Endometrial microvascular endothelial cells (primary cell): ENCODE measurements around the gene MYO5B. TPM values are rescaled to one million over a fixed set of nuclear protein-coding genes. Genes with fewer than 3 reads are reported as not detected.
"Not testable (repeated sequence)": the region's sequence is repeated elsewhere in the genome, so short reads cannot be mapped to it uniquely, and the experiment has no call there.

Source experiments
- in situ Hi-C: cut with HindIII; loops from 2 replicates; pipeline ENCODE4 v1.10.0; 2017; ENCODE audit warnings: low sequenced_read_pairs, low pct_unique_long_range_greater_than_20kb; ENCODE audit errors: inconsistent ontology term
- total RNA-seq: library from RNA; depleted of rRNA; stranded (reverse); fragments of >200 nt; gene quantifications from one replicate; pipeline ENCODE4 v1.2.3, GENCODE V29; 2015; ENCODE audit errors: inconsistent ontology term

The MYO5B gene
- total RNA-seq, 1 donor from 2014 or later, result 1.3 TPM

DNA sequence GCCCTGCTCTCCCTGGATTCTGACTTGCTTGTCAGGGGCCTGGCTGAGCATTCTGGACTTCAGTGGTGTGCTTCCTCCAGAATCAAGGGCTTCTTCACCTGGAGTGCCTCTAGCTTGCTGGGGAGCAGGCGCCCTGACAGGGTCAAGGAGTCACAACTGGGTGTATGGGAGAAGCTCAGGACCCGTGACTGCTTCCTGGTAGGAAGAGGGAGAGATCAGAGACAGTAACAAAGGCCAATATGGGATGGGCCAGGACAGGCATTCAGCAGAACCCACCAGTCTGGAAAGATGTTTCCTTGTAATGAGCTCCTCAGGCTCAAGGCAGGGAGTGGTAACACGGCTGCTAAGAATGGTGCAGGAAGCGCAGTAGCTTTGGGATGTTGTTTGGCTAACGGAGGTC, 277.2 kb downstream of the MYO5B start:
- in situ Hi-C loops, result no loop called here

DNA sequence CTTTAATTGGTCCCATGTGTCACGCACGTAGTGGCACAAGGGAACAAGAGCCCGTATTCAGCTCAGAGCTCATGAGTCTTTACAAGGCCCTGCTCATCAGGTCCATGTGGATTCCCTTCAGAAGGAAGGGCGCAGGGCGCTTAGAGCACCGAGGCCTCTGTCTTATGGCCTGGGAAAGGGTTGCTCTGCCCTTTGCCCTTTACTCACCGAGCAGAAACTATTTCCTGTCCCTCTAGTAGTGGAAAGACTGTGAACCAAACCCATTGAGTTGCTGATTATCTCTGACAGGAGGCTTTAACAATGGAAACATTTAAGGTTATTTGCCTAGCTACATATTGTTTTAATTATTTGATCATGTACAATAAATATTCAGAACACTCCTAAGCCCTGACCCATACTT, 279.6 kb downstream of the MYO5B start:
- in situ Hi-C loops, result no loop called here

DNA sequence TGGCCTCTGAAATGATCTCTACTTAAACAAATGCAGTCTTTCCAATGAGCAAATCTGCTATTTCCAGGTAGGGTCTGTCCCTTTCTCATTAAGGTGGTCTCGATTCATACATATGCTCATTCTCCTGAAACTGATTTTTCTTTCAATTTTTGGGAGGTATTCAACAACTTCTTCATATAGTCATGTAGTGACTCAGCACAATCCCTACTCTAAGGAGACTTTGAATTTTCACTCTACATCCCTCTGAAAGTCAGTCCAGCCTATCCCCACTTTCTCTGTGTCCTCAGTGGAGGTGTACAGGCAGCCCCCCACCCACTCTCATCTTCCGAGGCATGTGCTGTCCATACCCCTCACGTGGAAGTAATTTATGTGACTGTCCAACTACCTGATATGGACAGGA, 281.7 kb downstream of the MYO5B start:
- in situ Hi-C loops, result no loop called here

DNA sequence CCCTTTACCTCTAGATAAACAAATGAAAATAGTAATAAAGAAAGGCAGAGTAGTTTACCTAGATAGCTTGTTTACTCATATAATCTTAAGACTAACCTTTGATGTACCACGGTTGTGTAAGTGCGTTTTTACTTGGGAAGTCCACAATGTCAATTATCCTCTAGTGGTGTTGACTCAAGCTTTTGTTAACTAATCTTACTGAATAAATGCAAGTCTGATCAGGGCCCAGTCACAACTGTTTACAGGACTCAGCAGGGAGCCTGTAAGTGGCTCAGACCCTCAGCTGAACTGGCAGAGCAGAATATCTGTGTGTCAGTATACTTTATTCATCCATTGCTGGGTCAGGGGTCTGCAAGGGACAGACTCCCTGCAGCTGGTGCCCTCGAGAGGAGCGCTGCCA, 283.5 kb downstream of the MYO5B start:
- in situ Hi-C loops, result no loop called here

DNA sequence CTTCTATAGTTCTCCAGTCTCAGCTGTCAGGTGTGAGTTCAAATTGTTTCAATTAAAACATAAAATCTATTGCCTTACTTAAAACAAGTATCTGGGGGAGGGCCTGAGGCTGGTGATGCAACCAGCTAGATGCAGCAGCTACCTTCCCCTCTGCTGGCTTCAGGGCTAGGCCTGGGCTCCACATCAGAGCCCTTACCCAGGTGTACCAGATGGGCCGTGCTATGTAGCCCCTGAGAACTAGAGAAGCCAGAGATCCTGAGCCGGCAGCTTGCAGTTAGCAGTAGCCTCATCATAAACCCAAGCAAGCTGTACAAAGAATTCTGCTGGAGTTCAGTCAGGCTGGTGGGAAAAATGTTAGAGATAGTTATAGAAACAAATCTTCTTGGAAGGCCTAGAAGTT, 284.0 kb downstream of the MYO5B start:
- in situ Hi-C loops, result no loop called here

DNA sequence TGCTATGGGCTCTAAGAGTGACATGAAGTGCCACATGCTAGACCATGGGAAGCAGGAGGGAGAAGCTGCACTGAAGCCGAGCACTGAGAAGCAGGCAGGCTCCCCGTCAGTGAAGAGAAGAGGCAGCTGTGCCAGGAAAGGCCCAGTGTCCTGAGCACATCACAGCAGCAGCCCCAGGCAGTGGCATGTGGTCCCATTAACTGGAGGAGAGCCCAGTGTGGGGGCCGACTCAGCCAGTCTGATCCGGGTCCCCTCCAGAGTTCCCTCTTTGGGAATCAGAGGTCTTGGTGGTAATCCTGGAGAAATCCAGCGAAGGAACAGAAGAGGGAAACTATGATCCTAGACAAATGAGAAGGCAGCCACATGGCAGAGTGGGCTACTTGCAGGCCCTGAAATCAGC, 284.9 kb downstream of the MYO5B start:
- in situ Hi-C loops, result no loop called here

DNA sequence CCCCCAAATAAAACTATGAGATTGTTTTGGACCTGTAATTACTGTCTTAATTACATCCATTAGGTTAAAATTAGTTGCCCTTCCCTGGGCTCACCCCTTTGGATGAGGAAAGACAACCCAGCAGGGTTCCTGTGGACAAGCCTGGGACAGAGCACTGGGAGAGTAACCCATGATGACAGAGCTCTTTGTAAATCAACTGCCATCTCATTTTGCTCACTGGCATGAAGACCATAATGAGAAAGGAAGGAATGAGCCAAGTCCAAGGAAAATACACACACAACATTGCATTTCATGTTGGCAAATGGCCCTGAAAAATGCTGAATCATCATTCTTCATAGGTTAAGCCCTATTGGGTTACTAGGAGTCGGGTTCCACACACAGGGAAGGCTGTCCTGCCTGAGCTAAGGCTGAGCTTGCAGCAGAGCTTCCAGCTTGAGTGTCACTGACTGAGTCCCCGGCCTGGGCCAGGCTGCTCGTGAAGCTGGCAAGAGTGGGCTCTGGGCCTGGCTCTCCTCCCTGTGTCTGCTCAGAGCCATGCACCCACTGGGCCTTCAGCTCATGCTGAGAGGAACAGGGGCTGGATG, 287.5 kb downstream of the MYO5B start:
- in situ Hi-C loops, result no loop called here

DNA sequence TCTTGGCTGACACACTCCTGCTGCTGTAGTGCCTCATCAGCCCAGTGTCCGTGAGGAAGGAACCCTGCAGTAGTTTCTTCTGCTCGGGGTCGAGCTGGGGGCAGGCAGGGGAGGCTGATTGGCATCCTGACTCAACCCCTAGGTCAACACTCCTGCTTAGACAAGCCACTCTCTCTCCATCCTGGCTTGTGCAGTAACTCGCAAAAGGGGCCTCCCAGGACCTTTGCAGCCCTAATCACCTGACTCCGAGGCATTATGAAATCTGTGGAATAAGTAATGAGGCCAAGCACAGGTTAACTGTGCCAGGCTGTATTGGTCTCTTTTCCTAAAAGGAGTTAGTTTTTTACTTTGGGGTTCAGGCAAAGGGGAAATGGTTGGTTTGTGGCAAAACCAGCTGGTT, 289.2 kb downstream of the MYO5B start:
- in situ Hi-C loops, result no loop called here

DNA sequence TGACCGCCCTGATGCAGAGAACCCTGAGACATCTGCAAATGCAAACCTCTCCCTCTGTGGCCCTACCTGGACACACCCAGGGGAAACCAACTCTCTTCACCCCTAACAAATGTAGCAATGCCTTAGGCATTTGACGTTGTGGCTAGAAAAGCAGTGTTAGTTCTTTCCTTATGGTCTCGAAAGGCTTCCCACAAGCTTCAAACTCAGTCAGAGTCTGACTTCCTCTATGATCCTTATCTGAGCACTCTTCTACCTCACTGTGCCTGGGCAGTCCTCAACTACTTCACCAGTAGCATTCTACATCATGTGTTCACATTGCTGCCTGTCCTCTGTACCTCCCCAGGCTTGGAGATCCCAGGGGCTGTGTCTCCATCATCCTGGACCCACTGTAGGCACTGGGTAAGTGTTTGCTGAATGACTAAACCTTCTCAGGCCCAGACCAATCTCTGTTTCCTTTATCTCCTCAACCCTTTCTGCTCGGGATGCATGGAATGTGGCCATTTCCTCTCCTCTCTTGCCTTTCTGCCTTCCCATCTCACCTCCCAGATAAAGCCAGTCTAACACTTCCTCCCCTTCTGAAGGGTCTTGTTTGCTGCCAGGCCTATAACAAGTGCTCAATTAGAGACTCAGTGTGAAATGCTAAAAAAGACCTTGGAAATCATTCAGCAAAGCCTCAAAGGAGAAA, 289.9 kb downstream of the MYO5B start:
- in situ Hi-C loops, result no loop called here

DNA sequence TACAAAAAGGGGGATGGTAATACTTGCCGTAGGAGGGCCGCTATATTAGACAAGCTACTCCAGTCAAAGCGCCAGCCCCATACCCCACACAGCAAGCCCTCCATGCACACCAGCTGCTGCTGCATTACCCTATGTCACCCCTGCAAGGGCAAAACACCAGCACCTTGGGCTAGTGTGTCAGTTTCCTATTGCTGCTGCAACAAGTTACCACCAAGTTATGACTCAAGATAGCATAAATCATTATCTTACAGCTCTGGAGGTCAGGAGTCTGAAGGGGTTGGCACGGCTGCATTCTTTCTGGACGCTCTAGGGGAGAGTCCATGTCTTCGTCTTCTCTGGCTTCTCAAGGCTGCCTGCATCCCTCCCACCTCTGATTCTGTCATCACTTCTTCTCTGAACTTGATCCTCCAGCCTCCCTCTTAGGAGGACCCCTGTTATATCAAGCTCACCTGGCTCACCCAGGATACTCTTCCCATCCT, 293.0 kb downstream of the MYO5B start:
- in situ Hi-C loops, result no loop called here

DNA sequence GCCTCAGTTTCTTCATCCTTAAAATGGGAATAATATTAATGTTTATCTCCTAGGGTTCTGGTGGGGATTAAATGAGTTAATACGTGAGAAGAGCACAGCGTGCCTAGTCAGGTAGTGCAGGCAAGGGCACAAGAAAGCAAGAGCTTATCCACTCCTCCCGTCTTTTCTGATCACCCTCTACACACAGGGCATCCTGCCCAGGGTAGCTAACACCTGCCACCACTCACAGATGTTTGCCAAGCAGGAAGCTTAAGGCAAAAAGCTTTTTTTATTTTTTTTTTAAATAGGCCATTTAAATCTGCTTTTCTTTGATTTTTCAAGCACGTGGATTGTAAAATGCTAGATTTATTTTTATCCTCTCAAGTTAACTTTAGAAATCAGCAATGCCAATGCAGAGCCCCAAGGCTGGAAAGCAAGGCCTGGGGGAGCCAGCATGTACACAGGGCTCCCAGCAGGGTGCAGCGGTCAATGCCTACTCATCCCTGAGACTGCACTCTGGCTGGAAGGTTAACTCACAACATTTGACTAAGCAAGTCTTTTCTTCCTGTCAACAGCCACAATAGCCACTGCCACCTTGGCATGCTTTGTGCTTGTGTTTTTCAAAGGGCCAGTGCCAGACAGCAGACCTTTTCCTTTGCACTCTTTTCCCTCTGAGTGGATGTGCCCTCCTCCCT, 295.2 kb downstream of the MYO5B start:
- in situ Hi-C loops, result no loop called here

DNA sequence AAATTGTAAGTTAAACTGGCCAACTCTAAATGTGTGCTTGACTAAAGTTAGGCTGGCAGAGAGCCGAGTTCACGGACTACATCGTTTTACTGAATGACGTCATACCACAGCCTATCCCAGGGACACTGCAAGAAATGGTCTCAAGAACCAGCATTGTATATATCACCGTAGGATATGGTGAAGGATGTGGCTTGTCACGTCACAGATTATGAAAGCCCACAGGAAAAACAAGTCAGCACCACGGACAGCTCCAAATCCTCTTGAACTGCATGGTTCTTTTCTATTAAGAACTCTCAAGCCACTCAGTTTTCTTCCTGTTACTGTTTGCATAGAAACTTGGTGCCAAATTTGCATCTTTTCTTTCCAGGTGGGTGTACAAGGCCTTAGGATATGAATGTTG, 296.5 kb downstream of the MYO5B start:
- in situ Hi-C loops, result no loop called here

DNA sequence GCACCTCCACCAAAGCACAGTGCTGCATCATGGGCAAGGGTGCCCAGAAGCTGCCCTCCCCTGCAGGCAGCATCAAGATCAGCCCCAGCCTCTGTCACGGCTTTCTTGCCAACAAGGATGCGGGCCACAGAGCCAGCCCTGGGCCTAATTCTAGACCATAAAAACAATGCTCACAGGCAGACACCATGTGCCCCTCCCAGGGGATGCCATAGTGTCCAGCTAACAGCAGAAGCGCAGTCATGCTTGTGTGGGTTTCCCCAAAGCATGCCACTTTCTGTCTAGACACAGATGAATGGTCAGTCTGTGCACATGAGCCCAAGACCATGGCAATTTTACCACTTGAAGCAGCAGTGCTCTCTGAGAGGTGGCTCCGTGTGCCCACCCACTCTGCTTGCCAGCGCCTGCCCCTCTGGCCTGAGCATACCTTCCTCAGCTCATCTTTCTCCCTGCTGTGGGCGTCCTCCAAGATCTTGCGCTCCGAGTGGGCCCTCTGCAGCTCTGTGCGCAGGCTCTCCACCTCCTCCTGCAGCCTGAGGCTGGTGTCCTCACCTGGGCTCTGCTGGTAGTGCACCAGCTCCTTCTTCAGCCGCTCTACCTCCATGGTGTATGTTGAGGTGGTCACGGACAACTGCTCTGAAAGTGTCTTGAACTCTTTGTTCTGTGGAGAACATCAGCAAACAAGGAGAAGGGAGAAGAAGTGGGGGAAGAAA, 300.3 kb downstream of the MYO5B start:
- in situ Hi-C loops, result no loop called here

DNA sequence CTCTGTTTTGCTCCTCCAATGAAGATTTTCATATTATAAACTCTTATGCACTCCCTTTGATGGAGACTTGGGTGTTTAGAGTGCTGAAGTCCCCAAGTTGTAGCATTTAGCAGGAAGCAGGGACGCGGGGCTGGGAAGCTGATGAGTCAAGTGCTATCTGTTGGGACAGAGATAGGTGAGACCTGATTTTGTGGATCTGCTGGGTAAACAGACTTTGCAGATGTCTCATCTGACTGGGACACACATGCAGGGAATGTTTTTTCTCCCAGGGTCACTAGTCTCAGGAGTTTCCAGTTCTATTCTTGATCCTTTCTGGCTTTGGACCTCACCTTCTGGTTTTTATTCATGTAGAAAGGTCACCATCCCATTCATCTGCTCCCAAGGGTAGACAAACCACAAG, 301.9 kb downstream of the MYO5B start:
- in situ Hi-C loops, result no loop called here

DNA sequence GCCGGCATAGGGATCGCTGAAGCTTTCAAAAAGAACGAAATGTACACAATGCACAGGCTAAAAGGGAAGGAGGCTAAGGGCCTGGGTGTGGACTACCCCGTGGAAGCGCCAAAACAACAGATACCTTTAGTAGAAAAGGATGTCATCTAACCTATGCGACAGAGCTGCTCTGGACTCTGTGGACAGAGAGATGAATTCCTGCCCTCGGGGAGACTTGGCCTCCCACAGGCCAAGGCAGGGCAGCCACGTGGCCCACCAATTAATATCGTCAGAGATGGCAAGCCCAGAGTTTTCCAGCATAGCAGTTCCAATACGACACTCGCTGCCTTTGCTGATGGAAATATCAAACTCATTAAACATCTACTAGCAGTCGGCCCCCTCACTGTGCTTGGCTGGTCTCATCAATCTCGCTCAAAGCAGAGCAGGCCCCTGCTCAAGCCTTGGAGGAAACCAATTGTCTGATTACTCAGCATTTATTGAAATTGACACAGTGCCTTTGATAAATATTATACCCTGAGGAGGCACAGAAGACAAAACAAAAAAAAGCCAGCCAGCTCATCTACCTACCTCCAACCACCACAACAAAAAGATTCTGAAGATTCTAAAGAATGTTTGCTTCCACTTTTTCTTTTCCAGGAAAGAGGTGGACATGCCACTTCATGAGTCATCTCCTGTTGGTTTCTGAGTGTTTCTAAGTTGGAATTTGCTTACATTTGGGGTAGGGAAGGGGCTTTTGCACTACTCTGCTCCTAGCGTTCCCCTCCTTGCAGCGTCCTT, 302.6 kb downstream of the MYO5B start:
- in situ Hi-C loops, result no loop called here

DNA sequence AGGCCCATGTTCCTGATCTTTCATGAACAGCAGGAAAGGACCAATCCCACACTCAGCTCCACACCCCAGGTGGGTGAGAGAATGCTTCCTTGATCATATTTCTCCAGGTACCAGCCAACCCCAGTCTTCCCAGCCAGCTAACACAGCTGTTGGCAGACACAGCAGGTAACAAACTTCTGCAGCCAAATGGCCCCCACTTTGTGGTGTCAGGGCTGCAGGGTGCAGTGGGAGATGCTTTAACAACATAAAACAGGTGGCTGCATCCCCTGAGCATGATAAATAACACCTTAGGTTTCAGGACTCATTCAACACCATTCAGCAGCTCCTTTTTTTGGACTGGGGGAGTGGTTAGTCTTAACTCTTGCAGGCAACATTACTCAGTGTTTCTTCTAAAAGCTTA, 304.9 kb downstream of the MYO5B start:
- in situ Hi-C loops, result no loop called here

DNA sequence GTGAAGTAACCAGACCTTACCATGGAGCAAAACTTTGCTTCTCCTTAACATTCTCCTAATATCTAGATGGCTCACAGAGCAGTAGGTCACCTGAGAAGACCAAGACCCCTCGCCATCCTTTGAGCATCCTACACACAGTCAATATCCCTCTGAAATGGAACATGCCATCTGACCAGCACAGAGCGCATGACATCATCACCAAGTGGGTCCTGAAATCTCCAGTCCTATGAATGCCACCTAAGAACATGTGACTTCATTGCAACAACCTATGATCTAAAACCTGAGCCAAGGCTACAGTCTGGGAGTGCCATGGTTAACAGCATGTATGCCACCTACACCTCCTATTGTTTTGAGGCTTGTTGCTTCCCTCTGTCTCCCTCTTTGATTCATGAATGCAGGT, 305.4 kb downstream of the MYO5B start:
- in situ Hi-C loops, result not testable (repeated sequence)

DNA sequence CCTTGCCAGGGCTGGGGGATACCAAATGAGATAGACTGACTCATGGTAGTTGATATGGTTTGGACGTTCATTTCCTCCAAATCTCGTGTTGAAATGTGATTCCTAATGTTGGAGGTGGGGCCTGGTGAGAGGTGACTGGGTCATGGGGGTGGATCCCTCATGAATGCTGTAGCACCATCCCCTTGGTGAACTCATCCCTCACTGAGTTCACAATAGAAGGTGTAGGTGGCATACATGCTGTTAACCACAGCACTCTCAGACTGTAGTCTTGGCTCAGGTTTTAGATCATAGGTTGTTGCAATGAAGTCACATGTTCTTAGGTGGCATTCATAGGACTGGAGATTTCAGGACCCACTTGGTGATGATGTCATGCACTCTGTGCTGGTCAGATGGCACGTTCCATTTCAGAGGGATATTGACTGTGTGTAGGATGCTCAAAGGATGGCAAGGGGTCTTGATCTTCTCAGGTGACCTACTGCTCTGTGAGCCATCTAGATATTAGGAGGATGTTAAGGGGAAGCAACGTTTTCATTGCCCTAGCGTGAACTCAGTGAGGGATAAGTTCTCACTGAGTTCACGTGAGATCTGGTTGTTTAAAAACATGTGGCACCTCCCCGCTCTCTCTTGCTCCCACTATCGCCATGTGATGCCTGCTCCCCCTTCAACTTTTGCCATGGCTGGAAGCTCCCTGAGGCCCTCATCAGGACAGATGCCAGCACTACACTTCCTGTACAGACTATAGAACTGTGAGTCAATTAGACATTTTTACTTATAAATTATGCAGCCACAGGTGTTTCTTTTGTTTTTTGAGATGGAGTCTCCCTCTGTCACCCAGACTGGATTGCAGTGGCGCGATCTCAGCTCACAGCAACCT, 307.8 kb downstream of the MYO5B start:
- in situ Hi-C loops, result no loop called here
